ENCODE results near the gene CBX8.

Gene CBX8

DNA sequence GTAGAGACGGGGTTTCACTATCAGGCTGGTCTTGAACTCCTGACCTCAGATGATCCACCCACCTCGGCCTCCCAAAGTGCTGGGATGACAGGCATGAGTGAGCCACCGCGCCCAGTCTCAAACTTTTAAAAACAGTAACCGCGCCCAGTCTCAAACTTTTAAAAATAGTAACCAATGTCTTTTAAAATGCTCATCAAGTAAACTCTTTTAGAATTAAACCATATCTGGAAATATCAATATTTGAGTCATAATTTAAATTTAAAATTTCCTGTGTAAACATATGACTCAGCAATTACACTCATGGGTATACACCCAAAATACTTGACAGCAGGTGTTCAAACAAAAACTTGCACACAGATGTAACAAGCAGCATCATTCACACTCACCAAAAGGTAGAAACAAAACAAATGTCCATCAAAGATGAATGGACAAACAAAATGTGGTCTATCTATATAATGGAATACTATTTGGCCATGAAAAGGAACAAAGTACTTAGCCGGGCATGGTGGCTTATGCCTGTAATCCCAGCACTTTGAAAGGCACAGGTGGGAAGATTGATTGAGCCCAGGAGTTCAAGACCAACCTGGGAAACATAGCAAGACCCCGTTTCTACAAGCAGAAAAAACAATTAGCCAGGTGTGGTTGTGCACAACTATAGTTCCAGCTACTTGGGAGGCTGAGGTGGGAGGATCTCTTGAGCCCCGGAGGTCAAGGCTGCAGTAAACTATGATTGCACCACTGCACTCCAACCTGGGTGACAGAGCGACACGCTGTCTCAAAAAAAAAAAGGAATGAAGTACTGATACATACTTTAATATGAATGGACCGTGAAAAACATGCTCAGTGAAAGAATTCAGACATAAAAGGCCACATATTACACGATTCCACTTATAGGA lies 46.0 kb downstream of the CBX8 start:
- no peak overlapping the region for H3K27ac ChIP-seq
- TF ChIP-seq, protein P1, sequence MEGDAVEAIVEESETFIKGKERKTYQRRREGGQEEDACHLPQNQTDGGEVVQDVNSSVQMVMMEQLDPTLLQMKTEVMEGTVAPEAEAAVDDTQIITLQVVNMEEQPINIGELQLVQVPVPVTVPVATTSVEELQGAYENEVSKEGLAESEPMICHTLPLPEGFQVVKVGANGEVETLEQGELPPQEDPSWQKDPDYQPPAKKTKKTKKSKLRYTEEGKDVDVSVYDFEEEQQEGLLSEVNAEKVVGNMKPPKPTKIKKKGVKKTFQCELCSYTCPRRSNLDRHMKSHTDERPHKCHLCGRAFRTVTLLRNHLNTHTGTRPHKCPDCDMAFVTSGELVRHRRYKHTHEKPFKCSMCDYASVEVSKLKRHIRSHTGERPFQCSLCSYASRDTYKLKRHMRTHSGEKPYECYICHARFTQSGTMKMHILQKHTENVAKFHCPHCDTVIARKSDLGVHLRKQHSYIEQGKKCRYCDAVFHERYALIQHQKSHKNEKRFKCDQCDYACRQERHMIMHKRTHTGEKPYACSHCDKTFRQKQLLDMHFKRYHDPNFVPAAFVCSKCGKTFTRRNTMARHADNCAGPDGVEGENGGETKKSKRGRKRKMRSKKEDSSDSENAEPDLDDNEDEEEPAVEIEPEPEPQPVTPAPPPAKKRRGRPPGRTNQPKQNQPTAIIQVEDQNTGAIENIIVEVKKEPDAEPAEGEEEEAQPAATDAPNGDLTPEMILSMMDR (IDR thresholded peaks at IDR 0.05): no peak
- TF ChIP-seq ZFX (IDR thresholded peaks at IDR 0.05; ENCODE audit: borderline replicate concordance): no peak

DNA sequence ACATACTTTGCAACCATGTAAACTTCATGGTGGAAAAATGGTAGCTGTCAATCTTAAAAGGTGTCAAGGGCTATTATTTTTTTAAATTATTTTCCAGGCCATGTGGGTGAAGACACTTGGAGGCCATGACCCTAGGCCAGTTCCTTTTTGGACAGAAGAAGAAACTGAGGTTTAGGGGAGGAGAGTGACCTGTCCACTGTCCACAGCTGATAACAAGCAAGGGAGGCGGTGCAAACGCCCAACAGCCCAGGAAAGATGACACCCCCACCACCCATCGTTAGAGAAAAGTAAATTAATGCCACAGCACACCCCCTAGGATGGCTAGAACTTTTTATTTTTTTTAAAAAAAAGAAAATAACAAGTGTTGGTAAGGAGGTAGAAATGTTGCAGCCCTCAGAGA lies 46.9 kb downstream of the CBX8 start:
- H3K27ac ChIP-seq: no peak overlapping the region
- no peak for TF ChIP-seq ZFX (IDR thresholded peaks at IDR 0.05; ENCODE audit: borderline replicate concordance)
- TF ChIP-seq, protein P1 (IDR thresholded peaks at IDR 0.05): no peak

DNA sequence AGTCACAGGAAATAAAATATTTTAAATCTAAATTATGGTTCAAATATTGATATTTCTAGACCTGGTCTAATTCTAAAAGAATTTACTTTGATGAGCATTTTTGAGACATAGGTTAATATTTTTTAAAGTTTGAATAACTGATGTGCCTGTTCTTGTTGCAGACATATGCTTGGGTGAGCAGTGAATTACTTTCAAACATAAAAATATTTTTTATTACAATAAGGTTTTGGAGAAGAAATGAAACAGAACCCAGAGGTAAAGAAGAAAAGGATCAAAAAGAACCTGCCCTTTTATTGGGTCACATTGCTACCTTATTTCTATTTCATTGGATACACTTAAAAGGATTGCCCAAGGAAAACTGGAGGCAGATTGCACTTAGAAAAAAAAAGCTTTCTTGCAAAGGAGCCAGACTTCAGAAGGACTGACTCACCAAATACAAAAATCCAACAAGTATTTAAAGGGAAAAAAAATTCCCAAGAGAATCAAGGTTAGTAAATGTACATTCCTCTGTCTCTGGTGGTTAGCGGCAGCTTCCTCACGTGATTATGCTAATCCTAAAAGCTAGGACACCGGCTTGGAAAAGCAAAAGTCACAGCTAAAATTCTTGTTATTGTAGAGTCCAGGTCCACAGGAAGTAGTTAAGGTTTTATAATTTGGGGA lies 47.6 kb downstream of the CBX8 start:
- TF ChIP-seq, protein P1 (IDR thresholded peaks at IDR 0.05): no peak
- no peak for TF ChIP-seq ZFX (IDR thresholded peaks at IDR 0.05; ENCODE audit: borderline replicate concordance)
- no peak overlapping the region for H3K27ac ChIP-seq

DNA sequence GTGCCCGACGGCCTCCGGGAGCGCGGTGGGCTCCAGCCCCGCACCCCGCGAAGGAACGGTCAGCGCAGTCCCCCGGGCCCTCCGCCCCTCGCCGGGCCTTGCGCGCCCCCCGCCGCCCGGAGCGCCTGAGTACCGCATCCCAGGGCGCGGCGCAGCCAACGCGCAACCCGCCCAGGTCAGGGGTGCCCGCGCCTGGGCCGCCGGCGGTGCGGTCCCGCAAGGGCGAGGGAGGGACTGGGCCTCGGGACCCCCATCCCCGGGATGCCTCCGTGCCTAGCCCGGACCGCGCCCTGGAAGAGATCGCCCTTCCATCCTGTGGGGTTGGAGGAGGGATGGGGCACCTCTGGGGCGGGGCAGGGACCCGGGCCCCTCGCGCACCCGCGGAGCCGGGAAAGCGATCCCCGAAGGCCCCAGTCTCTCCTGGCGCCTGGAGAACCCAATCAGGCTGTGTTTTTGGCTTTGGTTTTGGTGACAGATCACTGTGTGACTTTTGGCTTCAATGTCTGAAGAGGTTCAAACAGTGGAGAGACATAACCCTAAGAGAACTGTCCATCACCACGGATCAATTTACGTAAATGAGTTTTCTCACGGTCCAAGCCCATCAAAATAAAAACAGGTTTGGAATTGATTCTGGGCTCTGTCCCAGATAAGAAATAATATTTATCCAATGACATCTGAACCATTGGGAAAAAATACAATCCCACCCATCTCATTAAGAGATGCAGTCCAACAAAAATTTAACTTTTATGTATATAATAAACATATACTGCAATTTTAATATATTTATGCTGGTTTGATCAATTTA lies 48.4 kb downstream of the CBX8 start:
- TF ChIP-seq, protein P1 (IDR thresholded peaks at IDR 0.05): 0 out of 2 replicates have a peak, but pooled peaks have one; percentile 1
- no peak for TF ChIP-seq ZFX (IDR thresholded peaks at IDR 0.05; ENCODE audit: borderline replicate concordance)
- no peak overlapping the region for H3K27ac ChIP-seq

DNA sequence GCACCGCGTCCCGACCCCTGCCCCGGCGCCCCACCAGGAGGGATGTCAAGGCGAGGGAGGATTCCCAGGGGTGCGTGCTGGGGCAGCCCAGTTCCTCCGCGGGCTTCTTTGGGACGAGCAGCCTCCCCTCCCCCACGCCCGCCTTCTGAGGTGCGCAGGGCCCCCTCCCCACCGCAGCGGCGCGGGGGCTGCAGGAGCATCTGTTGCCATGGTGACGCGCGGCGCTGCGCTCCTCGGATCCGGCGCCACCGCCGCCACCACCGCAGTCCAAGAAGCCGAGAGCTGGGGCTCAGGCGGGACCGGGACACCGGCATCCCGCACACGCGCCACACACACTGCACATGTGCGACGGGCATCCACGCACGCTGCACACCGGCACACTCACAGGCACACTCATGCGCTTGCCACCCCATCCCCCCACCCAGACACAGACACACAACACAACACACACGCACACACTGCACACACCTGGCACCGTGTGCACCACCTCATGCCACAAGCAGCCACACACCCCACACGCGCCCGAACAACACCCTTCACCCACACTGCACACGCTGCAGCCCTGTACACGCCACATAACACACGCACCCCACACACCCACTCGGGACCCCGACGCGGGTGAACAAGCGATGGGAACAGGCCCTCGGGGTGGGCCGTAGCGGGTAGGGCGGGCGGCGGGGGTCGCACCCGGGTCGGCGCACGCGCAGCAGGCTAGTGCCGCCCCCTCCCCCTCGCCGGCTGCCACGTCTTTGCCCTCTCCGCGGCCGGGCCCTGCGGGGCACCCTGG lies 49.2 kb downstream of the CBX8 start:
- H3K27ac ChIP-seq: no peak overlapping the region
- no peak for TF ChIP-seq ZFX (IDR thresholded peaks at IDR 0.05; ENCODE audit: borderline replicate concordance)

DNA sequence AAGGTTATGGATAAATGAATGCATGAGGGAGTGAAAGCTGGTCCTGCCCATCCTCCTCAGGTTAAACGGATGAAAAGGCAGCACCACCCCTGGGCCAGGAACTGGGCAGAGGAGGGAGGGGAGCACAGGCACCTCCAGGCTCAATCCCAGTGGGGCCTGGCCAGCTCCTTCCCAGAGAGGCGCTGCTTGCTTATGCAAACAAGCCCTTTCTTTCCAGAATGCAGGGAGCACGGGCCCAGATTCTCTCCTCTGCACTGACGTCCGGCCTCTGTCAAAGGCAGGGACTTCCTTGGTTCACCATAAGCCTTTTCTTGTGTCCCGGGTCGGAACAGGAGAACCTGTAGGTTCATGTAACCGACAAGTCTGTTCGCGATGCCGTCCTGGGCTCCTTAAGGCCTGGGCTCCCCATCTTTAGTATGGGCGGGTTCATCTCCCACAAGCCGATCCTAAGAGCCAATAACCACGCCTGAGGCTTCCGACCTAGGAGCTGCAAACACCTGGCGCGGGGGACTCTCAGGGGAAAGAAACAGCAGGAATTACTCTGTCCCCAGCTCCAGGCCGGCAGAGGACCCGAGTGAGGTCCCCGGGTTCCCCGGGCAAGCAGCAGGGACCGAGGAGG lies 49.9 kb downstream of the CBX8 start:
- TF ChIP-seq, protein P1 (IDR thresholded peaks at IDR 0.05): no peak
- no peak for TF ChIP-seq ZFX (IDR thresholded peaks at IDR 0.05; ENCODE audit: borderline replicate concordance)
- no peak overlapping the region for H3K27ac ChIP-seq

Measured in 22Rv1 (cell line).